ENCODE results near the gene KANK4.
"Not testable (repeated sequence)": the region's sequence is repeated elsewhere in the genome, so short reads cannot be mapped to it uniquely, and the experiment has no call there.

Gene KANK4

GRCh38 chr1:62271948-62272728, 47.1 kb downstream of the KANK4 start:
- DNase-seq (ENCODE audit: low read depth in 2 of 2) = no peak

GRCh38 chr1:62271134-62271533, 48.1 kb downstream of the KANK4 start:
- no peak for DNase-seq (ENCODE audit: low read depth in 2 of 2)

- no peak for DNase-seq (ENCODE audit: low read depth in 2 of 2)
Observed at GRCh38 chr1:62269851-62270495, 49.3 kb downstream of the KANK4 start.

- DNase-seq (ENCODE audit: low read depth in 2 of 2) = no peak
Observed at GRCh38 chr1:62269439-62269838, 49.8 kb downstream of the KANK4 start.

- DNase-seq (ENCODE audit: low read depth in 2 of 2) = no peak
Observed at GRCh38 chr1:62268315-62268714, 50.9 kb downstream of the KANK4 start.

GRCh38 chr1:62265956-62266935, 53.0 kb downstream of the KANK4 start:
- DNase-seq (ENCODE audit: low read depth in 2 of 2) = no peak

GRCh38 chr1:62263814-62264353, 55.4 kb downstream of the KANK4 start:
- no peak for DNase-seq (ENCODE audit: low read depth in 2 of 2)

DNA sequence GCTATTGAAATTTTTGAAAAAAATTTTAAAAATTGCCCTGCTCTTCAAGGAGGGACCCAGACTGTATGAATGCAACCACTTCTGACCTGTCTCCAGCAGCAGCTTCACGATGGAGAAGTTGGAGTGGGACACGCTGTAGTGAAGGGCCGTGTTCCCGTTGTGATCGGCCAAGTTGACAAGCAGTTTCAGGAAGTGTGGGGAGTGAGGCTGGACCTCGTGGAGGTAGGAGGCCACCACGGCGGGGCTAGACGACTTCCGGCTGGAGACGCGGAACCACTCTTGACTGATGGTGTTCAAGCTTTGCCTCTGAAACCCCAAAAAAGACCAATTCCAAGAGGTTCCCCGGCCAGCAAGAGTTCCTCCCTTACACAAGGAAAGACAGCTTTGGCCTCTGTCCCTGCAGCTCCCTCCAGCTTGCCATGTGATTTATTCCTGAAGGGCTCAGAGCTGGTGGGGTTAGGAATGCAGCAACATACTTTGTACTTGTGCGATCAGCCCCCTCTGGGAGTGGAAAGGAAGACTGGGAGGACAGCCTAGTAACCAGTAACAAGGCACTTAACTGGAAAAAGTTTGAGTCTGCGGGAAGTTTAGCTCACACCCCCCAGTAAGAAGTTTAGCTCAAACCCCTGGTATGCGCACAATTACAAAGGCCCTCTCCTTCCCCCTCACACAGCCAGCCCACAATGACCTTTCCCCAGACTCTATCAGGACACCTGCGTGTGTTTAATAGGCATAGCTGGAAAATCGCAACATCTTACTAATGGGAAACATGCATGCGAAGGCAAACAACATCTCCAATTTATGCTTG, 56.0 kb downstream of the KANK4 start:
- no peak for DNase-seq (ENCODE audit: low read depth in 2 of 2)

- DNase-seq (ENCODE audit: low read depth in 2 of 2) = no peak
Observed at GRCh38 chr1:62260688-62261087, 58.5 kb downstream of the KANK4 start.

GRCh38 chr1:62259551-62259950, 59.7 kb downstream of the KANK4 start:
- DNase-seq (ENCODE audit: low read depth in 2 of 2) = no peak

GRCh38 chr1:62250126-62250726, 69.0 kb downstream of the KANK4 start:
- DNase-seq (ENCODE audit: low read depth in 2 of 2) = no peak

- no peak for DNase-seq (ENCODE audit: low read depth in 2 of 2)
Observed at GRCh38 chr1:62247391-62248168, 71.7 kb downstream of the KANK4 start.

DNA sequence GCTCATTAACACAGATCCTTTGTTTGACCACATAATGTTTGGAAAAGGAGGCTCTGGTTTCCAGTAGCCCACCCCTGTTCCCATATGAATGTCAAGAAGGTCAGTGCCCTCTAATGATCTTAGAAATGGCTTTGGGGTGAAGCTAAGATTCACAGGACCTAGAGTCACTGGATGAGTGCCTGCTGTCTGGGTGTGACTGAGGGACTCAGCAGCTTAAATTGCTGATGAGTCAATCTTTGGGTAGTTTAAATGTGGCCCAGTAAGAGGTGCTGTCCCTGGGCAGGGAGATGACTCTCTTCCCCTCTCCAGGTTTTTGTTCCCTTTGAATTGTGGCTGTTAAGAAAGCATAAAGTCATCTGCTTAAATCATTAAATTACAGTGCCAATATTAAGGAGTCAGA, 74.0 kb downstream of the KANK4 start:
- no peak for DNase-seq (ENCODE audit: low read depth in 2 of 2)

DNA sequence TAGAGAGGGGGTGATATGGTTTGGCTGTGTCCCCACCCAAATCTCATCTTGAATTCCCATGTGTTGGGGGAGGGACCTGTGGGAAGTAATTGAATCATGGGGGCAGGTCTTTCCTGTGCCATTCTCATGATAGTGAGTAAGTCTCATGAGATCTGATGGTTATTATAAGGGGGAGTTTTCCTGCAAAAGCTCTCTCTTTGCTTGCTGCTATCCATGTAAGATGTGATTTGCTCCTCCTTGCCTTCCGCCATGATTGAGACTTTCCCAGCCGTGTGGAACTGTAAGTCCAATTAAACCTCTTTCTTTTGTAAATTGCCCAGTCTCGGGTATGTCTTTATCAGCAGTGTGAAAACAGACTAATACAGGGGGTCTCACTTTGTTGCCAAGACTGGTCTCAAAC, 74.9 kb downstream of the KANK4 start:
- not testable (repeated sequence) for DNase-seq (ENCODE audit: low read depth in 2 of 2)

DNA sequence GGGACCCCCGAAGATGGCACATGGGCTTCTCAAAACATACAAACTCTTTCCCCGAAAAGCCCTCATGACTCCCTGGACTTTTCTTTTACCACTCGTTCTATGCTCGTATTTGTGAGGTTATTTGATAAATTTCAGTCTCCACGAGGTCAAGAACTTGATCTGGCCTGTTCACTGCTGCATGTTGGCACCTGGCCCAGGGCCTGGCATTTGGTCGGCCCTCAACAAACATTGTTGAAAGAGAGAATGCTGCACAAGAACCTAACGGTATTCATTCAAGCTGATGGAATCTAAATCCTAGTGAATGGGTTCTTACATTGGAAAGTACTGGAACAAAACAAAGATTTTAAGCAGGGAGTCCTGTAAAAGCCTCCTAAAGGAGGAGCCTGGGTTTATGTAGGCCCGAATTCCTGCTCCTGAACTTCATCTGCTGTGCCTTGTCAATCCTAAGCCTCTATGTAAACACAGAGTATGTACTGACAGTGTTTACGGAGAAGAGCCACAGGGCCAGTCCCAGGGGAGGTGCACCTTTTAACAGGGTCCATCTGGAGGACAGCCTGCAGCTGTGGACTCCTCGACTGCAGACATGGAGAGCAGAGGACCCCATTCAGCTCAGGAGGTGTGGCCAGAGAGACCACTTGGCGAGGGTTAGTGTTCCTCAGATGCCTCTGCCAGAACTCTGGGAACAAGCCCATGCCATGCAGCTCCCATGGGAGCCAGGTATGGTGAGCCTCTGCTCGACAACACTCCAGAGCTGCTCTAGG, 77.7 kb downstream of the KANK4 start:
- no peak for DNase-seq (ENCODE audit: low read depth in 2 of 2)

GRCh38 chr1:62240651-62241370, 78.4 kb downstream of the KANK4 start:
- DNase-seq (ENCODE audit: low read depth in 2 of 2) = no peak

GRCh38 chr1:62239652-62240403, 79.4 kb downstream of the KANK4 start:
- not testable (repeated sequence) for DNase-seq (ENCODE audit: low read depth in 2 of 2)

DNA sequence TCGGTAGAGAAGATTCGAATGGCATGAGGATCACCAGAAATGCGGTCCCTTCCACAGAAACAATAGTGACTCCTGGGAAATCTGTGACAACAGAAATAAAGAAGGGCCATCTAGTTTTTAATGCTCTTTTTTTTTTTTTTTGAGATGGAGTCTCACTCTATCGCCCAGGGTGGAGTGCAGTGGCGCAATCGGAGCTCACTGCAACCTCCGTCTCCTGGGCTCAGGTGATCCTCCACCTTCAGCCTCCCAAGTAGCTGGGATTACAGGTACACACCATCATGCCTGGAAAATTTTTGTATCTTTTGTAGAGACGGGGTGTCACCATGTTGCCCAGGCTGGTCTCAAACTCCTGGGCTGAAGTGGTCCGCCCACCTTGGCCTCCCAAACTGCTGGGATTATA, 80.7 kb downstream of the KANK4 start:
- no peak for DNase-seq (ENCODE audit: low read depth in 2 of 2)

All from stimulated activated CD8-positive, alpha-beta memory T cell treated with anti-CD3 and anti-CD28 coated beads, Interleukin-15, amount 100 ng/mL, for 4 hours (primary cell).